AG10803 (cell line): Measurements from ENCODE around the gene GALT.

Experiments used
- DNase-seq: peaks from one replicate; pipeline ENCODE4 v3.0.0; 2010; ENCODE audit warnings: low read depth
- H3K4me3 ChIP-seq: 2 replicates; pipeline ENCODE4 v1.5.1; 2011; ENCODE audit warnings: mild to moderate bottlenecking, low read length, control low read depth
- CTCF ChIP-seq: conservative IDR thresholded peaks from 2 replicates; pipeline ENCODE4 v1.5.1; 2011; ENCODE audit warnings: mild to moderate bottlenecking, low read length, control low read depth, inconsistent platforms

Gene GALT

GRCh38 chr9:34690983-34691935 lies 44.8 kb downstream of the GALT start, which contains the start of gene CCL19:
Gene CCL19 (minus strand): TSS chr9:34691276. CDS start chr9:34691139, 137 bp downstream.
- DNase-seq = no peak
- TF ChIP-seq CTCF = no peak
- no peak within 1 kb of the TSS for H3K4me3 ChIP-seq

- TF ChIP-seq CTCF = no peak
- no peak for DNase-seq
- no peak overlapping the region for H3K4me3 ChIP-seq
These were observed 45.5 kb downstream of the GALT start for GRCh38 chr9:34691936-34692315.

- no peak overlapping the region for H3K4me3 ChIP-seq
- no peak for DNase-seq
- TF ChIP-seq CTCF = no peak
These were observed 47.1 kb downstream of the GALT start for GRCh38 chr9:34693560-34693959.

GRCh38 chr9:34694811-34695210 lies 48.3 kb downstream of the GALT start:
- H3K4me3 ChIP-seq = no peak overlapping the region
- DNase-seq = no peak
- no peak for TF ChIP-seq CTCF
